HepG2 (cell line): ENCODE measurements around the gene ABHD4. TPM values are rescaled to one million over a fixed set of nuclear protein-coding genes. Genes with fewer than 3 reads are reported as not detected.

ENCODE experiments used
- ATF7-NPFF ChIP-seq: sonication (generic); formaldehyde crosslinking; IDR thresholded peaks from 2 replicates; pipeline ENCODE4 v1.8.1; 2023; ENCODE audit warnings: mild to moderate bottlenecking, low read depth, missing genetic modification reagents, moderate library complexity
- FOXP4 ChIP-seq: sonication (generic); formaldehyde crosslinking; IDR thresholded peaks from 2 replicates; pipeline ENCODE4 v1.4.0; 2020; ENCODE audit warnings: missing genetic modification reagents
- IRX3 ChIP-seq: sonication (generic); formaldehyde crosslinking; IDR thresholded peaks from 2 replicates; pipeline ENCODE4 v1.8.1; 2023; ENCODE audit warnings: mild to moderate bottlenecking, low read depth, missing genetic modification reagents, borderline replicate concordance
- ONECUT2 ChIP-seq: sonication (generic); formaldehyde crosslinking; IDR thresholded peaks from 2 replicates; pipeline ENCODE4 v1.4.0; 2020; ENCODE audit warnings: missing genetic modification reagents
- PAF1 ChIP-seq: IDR thresholded peaks from 2 replicates; pipeline ENCODE4 v1.6.1; 2016; ENCODE audit warnings: missing genetic modification reagents, missing compliant biosample characterization
- ZFP91 ChIP-seq: sonication (generic); formaldehyde crosslinking; IDR thresholded peaks from 2 replicates; pipeline ENCODE4 v1.9.0; 2022; ENCODE audit warnings: missing genetic modification reagents, mild to moderate bottlenecking, borderline replicate concordance
- ZNF256 ChIP-seq: sonication (generic); formaldehyde crosslinking; conservative IDR thresholded peaks from 2 replicates; pipeline ENCODE4 v1.4.0; 2020; ENCODE audit warnings: missing genetic modification reagents
- ZNF282 ChIP-seq: fragments of 450-650 bp; IDR thresholded peaks from 2 replicates; pipeline ENCODE4 v1.6.1; 2018; ENCODE audit not compliant: partially characterized antibody
- ZNF761 ChIP-seq: sonication (generic); formaldehyde crosslinking; conservative IDR thresholded peaks from 2 replicates; pipeline ENCODE4 v1.4.0; 2020; ENCODE audit warnings: mild to moderate bottlenecking, missing genetic modification reagents
- polyA plus RNA-seq, 8 experiments: library from polyadenylated mRNA; depleted of rRNA in 3 of 8; stranded (reverse) in 7 of 8; unstranded in 1 of 8; fragments of >200 nt; fragmentation: Illumina TruSeq in 4 of 8; extraction: Trizol in 4 of 8; gene quantifications; 2 replicates each; pipeline versions ENCODE4 v1.2.1 to v1.2.3, GENCODE V29; 2011 to 2016; ENCODE audit warnings: low read depth in 4 of 8, missing spikeins in 1 of 8, mixed read lengths in 1 of 8; ENCODE audit not compliant: insufficient read depth in 1 of 8
- total RNA-seq, 5 experiments: library from RNA; depleted of rRNA; stranded (reverse); fragments of >200 nt; fragmentation: Illumina TruSeq; extraction: Trizol; gene quantifications; 2 replicates each; pipeline ENCODE4 v1.2.3, GENCODE V29; 2016; ENCODE audit warnings: low read depth in 1 of 5
- TF ChIP-seq, protein P1 (sequence below): sonication (generic); formaldehyde crosslinking; IDR thresholded peaks from 2 replicates; pipeline ENCODE4 v1.8.0; 2022; ENCODE audit warnings: missing genetic modification reagents, mild to moderate bottlenecking, moderate library complexity, borderline replicate concordance
- TF ChIP-seq, protein P2 (sequence below): sonication (generic); formaldehyde crosslinking; IDR thresholded peaks from 2 replicates; pipeline ENCODE4 v1.4.0; 2020; ENCODE audit warnings: mild to moderate bottlenecking, missing genetic modification reagents, borderline replicate concordance
- TF ChIP-seq, protein P3 (sequence below): sonication (generic); formaldehyde crosslinking; IDR thresholded peaks from 2 replicates; pipeline ENCODE4 v1.5.1; 2020; ENCODE audit warnings: mild to moderate bottlenecking, missing genetic modification reagents, moderate library complexity
- TF ChIP-seq, protein P4 (sequence below): sonication (generic); formaldehyde crosslinking; IDR thresholded peaks from 2 replicates; pipeline ENCODE4 v1.8.0; 2022; ENCODE audit warnings: mild to moderate bottlenecking, missing genetic modification reagents

The ABHD4 gene
- total and polyA plus RNA-seq, 2 of the 13 experiments (the other 11 are each of a cell fraction or from before 2014, with no cell fraction given) = 16.1 to 47.5 TPM

GRCh38 chr14:22598099-22598895, at the start of gene ABHD4 (continued):
- TF ChIP-seq, protein P1, sequence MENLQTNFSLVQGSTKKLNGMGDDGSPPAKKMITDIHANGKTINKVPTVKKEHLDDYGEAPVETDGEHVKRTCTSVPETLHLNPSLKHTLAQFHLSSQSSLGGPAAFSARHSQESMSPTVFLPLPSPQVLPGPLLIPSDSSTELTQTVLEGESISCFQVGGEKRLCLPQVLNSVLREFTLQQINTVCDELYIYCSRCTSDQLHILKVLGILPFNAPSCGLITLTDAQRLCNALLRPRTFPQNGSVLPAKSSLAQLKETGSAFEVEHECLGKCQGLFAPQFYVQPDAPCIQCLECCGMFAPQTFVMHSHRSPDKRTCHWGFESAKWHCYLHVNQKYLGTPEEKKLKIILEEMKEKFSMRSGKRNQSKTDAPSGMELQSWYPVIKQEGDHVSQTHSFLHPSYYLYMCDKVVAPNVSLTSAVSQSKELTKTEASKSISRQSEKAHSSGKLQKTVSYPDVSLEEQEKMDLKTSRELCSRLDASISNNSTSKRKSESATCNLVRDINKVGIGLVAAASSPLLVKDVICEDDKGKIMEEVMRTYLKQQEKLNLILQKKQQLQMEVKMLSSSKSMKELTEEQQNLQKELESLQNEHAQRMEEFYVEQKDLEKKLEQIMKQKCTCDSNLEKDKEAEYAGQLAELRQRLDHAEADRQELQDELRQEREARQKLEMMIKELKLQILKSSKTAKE (CRISPR knock-in tag) = no peak
- TF ChIP-seq, protein P2, sequence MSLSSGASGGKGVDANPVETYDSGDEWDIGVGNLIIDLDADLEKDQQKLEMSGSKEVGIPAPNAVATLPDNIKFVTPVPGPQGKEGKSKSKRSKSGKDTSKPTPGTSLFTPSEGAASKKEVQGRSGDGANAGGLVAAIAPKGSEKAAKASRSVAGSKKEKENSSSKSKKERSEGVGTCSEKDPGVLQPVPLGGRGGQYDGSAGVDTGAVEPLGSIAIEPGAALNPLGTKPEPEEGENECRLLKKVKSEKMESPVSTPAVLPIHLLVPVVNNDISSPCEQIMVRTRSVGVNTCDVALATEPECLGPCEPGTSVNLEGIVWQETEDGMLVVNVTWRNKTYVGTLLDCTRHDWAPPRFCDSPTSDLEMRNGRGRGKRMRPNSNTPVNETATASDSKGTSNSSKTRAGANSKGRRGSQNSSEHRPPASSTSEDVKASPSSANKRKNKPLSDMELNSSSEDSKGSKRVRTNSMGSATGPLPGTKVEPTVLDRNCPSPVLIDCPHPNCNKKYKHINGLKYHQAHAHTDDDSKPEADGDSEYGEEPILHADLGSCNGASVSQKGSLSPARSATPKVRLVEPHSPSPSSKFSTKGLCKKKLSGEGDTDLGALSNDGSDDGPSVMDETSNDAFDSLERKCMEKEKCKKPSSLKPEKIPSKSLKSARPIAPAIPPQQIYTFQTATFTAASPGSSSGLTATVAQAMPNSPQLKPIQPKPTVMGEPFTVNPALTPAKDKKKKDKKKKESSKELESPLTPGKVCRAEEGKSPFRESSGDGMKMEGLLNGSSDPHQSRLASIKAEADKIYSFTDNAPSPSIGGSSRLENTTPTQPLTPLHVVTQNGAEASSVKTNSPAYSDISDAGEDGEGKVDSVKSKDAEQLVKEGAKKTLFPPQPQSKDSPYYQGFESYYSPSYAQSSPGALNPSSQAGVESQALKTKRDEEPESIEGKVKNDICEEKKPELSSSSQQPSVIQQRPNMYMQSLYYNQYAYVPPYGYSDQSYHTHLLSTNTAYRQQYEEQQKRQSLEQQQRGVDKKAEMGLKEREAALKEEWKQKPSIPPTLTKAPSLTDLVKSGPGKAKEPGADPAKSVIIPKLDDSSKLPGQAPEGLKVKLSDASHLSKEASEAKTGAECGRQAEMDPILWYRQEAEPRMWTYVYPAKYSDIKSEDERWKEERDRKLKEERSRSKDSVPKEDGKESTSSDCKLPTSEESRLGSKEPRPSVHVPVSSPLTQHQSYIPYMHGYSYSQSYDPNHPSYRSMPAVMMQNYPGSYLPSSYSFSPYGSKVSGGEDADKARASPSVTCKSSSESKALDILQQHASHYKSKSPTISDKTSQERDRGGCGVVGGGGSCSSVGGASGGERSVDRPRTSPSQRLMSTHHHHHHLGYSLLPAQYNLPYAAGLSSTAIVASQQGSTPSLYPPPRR (CRISPR knock-in tag) = peak; percentile 33; the same call in 1 of the 2 replicates
- peak; percentile 68 for TF ChIP-seq ATF7-NPFF (CRISPR knock-in tag)
- TF ChIP-seq ZNF256 (CRISPR knock-in tag) = no peak; the same call in 1 of the 2 replicates
- TF ChIP-seq, protein P3, sequence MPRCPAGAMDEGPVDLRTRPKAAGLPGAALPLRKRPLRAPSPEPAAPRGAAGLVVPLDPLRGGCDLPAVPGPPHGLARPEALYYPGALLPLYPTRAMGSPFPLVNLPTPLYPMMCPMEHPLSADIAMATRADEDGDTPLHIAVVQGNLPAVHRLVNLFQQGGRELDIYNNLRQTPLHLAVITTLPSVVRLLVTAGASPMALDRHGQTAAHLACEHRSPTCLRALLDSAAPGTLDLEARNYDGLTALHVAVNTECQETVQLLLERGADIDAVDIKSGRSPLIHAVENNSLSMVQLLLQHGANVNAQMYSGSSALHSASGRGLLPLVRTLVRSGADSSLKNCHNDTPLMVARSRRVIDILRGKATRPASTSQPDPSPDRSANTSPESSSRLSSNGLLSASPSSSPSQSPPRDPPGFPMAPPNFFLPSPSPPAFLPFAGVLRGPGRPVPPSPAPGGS = no peak; the same call in 1 of the 2 replicates
- TF ChIP-seq, protein P4, sequence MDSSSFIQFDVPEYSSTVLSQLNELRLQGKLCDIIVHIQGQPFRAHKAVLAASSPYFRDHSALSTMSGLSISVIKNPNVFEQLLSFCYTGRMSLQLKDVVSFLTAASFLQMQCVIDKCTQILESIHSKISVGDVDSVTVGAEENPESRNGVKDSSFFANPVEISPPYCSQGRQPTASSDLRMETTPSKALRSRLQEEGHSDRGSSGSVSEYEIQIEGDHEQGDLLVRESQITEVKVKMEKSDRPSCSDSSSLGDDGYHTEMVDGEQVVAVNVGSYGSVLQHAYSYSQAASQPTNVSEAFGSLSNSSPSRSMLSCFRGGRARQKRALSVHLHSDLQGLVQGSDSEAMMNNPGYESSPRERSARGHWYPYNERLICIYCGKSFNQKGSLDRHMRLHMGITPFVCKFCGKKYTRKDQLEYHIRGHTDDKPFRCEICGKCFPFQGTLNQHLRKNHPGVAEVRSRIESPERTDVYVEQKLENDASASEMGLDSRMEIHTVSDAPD (CRISPR knock-in tag) = peak; percentile 59; the same call in 1 of the 2 replicates
- peak; percentile 95 for TF ChIP-seq ZFP91 (CRISPR knock-in tag)
- TF ChIP-seq ZNF761 (CRISPR knock-in tag) = peak; percentile 96
- TF ChIP-seq IRX3 = no peak
- no peak for TF ChIP-seq ONECUT2 (CRISPR knock-in tag)
- 0 out of 2 replicates have a peak, but pooled peaks have one; percentile 26 for TF ChIP-seq PAF1 (CRISPR knock-in tag)
- TF ChIP-seq ZNF282 = no peak
- TF ChIP-seq FOXP4 = peak; percentile 54
